HCT116 (cell line): ENCODE data around the gene TMEM132C. TPM values are rescaled to one million over a fixed set of nuclear protein-coding genes. Genes with fewer than 3 reads are reported as not detected.

Experiments
- ATAC-seq: fragments of 200-7000 bp; cut with Tn5 transposase; 2 replicates; pipeline ENCODE4 v1.9.1; 2020; ENCODE audit warnings: mild to moderate bottlenecking, moderate library complexity
- BruUV-seq: library from RNA; stranded (reverse); fragments of 400-500 nt; replicated peaks from 2 replicates; lab custom pipeline; 2021; lab: Mats Ljungman, UMichigan
- CTCF ChIA-PET: fragments of 300-600 bp; sonication (Branson Sonifier 250); formaldehyde crosslinking; loops from one replicate; lab custom pipeline; 2021; ENCODE audit warnings: antibody characterized with exemption; lab: Charles Lee
- POLR2A ChIA-PET: fragments of 300-600, 350-600 bp; sonication (Branson Sonifier 250); formaldehyde crosslinking; loops from one replicate; lab custom pipeline; 2021; ENCODE audit warnings: antibody characterized with exemption; lab: Charles Lee
- RAD21 ChIA-PET, 2 experiments: fragments of 300-600 bp; sonication (Branson Sonifier 250); formaldehyde crosslinking; loops; one replicate each; lab custom pipeline; 2023; ENCODE audit warnings: low total read pairs in 2 of 2; ENCODE audit not compliant: uncharacterized antibody in 2 of 2, unreplicated experiment in 2 of 2, low non-redundant PET in 1 of 2; lab: Charles Lee
- DNase-seq: peaks from one replicate; pipeline ENCODE4 v3.0.0-alpha.2; 2010; ENCODE audit warnings: low read depth, low spot score
- H2AFZ ChIP-seq: fragments of 200-600 bp; shearing (Covaris generic), sonication (generic); 2 replicates; pipeline ENCODE4 v1.6.1; 2017; ENCODE audit warnings: low read depth, mixed run types, mixed read lengths, antibody characterized with exemption, low read length; ENCODE audit not compliant: poor library complexity, severe bottlenecking
- H3K27ac ChIP-seq: 2 replicates; pipeline ENCODE4 v1.5.1; 2012; ENCODE audit warnings: low read depth, low read length
- H3K27me3 ChIP-seq: fragments of 200-600 bp; sonication (generic); 2 replicates; pipeline ENCODE4 v1.6.1; 2016; ENCODE audit warnings: mixed run types, low read length, mixed read lengths; ENCODE audit not compliant: insufficient read depth
- H3K36me3 ChIP-seq, 2 experiments: fragments of 200-500 bp in 1 of 2; fragments of 200-600 bp in 1 of 2; sonication (Bioruptor generic) in 1 of 2; sonication (generic) in 1 of 2; 2 replicates each; pipeline versions ENCODE4 v1.5.1 to v1.6.1; 2014 to 2016; ENCODE audit warnings: low read length in 2 of 2, inconsistent platforms in 1 of 2, mixed read lengths in 1 of 2, mixed run types in 1 of 2; ENCODE audit not compliant: insufficient read depth in 2 of 2, control insufficient read depth in 1 of 2
- H3K4me1 ChIP-seq, 2 experiments: fragments of 200-600 bp in 1 of 2; sonication (generic) in 1 of 2; 2 replicates each; pipeline versions ENCODE4 v1.5.1 to v1.6.1; 2012 to 2017; ENCODE audit warnings: low read length in 2 of 2, inconsistent platforms in 1 of 2, mild to moderate bottlenecking in 1 of 2, mixed read lengths in 1 of 2, mixed run types in 1 of 2, moderate library complexity in 1 of 2; ENCODE audit not compliant: insufficient read depth in 2 of 2, control insufficient read depth in 1 of 2
- H3K4me2 ChIP-seq: fragments of 200-600 bp; sonication (generic); 2 replicates; pipeline ENCODE4 v1.6.1; 2017; ENCODE audit warnings: mixed run types, low read length, mixed read lengths
- H3K4me3 ChIP-seq, 2 experiments: fragments of 200-600 bp in 1 of 2; sonication (generic) in 1 of 2; replicated peaks in 1 of 2; 2 replicates each; pipeline ENCODE4 v1.5.1; 2011 to 2016; ENCODE audit warnings: low read length in 2 of 2, control low read depth in 1 of 2, low read depth in 1 of 2, mild to moderate bottlenecking in 1 of 2, mixed read lengths in 1 of 2, mixed run types in 1 of 2
- H3K79me2 ChIP-seq: fragments of 200-600 bp; sonication (generic); 2 replicates; pipeline ENCODE4 v1.6.1; 2017; ENCODE audit warnings: mild to moderate bottlenecking, mixed run types, low read length, moderate library complexity, mixed read lengths; ENCODE audit not compliant: insufficient read depth
- H3K9ac ChIP-seq: fragments of 200-600 bp; sonication (generic); 2 replicates; pipeline ENCODE4 v1.6.1; 2016; ENCODE audit warnings: low read length, mixed read lengths
- H3K9me2 ChIP-seq: fragments of 200-600 bp; sonication (generic), shearing (Covaris generic); 2 replicates; pipeline ENCODE4 v1.6.1; 2017; ENCODE audit warnings: mixed run types, mild to moderate bottlenecking, moderate library complexity; ENCODE audit not compliant: insufficient read depth
- H3K9me3 ChIP-seq, 2 experiments: fragments of 200-500 bp in 1 of 2; fragments of 200-600 bp in 1 of 2; sonication (Bioruptor generic) in 1 of 2; sonication (generic) in 1 of 2; 2 replicates each; pipeline ENCODE4 v1.6.1; 2014 to 2017; ENCODE audit warnings: low read length in 2 of 2, mixed read lengths in 2 of 2, inconsistent platforms in 1 of 2, low read depth in 1 of 2, mild to moderate bottlenecking in 1 of 2, mixed run types in 1 of 2, moderate library complexity in 1 of 2; ENCODE audit not compliant: control insufficient read depth in 1 of 2, insufficient read depth in 1 of 2
- H4K20me1 ChIP-seq: fragments of 200-600 bp; sonication (generic), shearing (Covaris generic); 2 replicates; pipeline ENCODE4 v1.6.1; 2017; ENCODE audit warnings: mixed run types, mild to moderate bottlenecking, moderate library complexity; ENCODE audit not compliant: insufficient read depth
- ELF1 ChIP-seq: IDR thresholded peaks from 2 replicates; pipeline ENCODE4 v1.6.1; 2012; ENCODE audit warnings: low read depth, borderline replicate concordance
- JUND ChIP-seq: IDR thresholded peaks from 2 replicates; pipeline ENCODE4 v1.6.1; 2012
- SIN3A ChIP-seq: IDR thresholded peaks from 2 replicates; pipeline ENCODE4 v1.6.1; 2012; ENCODE audit warnings: low read depth
- SP1 ChIP-seq: IDR thresholded peaks from 2 replicates; pipeline ENCODE4 v1.6.1; 2012; ENCODE audit warnings: low read depth
- TCF7L2 ChIP-seq: IDR thresholded peaks from 2 replicates; pipeline ENCODE4 v1.7.0; 2011; ENCODE audit warnings: borderline replicate concordance, inconsistent platforms; ENCODE audit not compliant: insufficient read depth, insufficient read length; ENCODE audit errors: extremely low read depth
- ZNF274 ChIP-seq: fragments of 200-500 bp; sonication (Bioruptor generic); IDR thresholded peaks from 2 replicates; pipeline ENCODE4 v1.6.1; 2014; ENCODE audit warnings: mild to moderate bottlenecking, low read depth, low read length, inconsistent platforms
- intact Hi-C: fragments of 100-400 bp; cut with micrococcal nuclease; formaldehyde crosslinking; loops from 2 replicates; pipeline ENCODE4 v1.10.0; 2022
- total RNA-seq: library from RNA; stranded (reverse); gene quantifications from one replicate; pipeline ENCODE4 v1.2.1, GENCODE V29; 2021; ENCODE audit not compliant: unreplicated experiment
- TF ChIP-seq, protein P1 (sequence below), 3 experiments: fragments of 200-600 bp in 1 of 3; sonication (generic) in 1 of 3; IDR thresholded peaks in 2 of 3; conservative IDR thresholded peaks in 1 of 3; 2 replicates each; pipeline ENCODE4 v1.5.1; 2012 to 2017; ENCODE audit warnings: low read depth in 2 of 3, low read length in 2 of 3, antibody characterized with exemption in 1 of 3, borderline replicate concordance in 1 of 3, control low read depth in 1 of 3, mild to moderate bottlenecking in 1 of 3, mixed read lengths in 1 of 3, mixed run types in 1 of 3, moderate library complexity in 1 of 3; ENCODE audit not compliant: insufficient read depth in 1 of 3
- TF ChIP-seq, protein P2 (sequence below): IDR thresholded peaks from 2 replicates; pipeline ENCODE4 v1.6.1; 2012
- TF ChIP-seq, protein P3 (sequence below): IDR thresholded peaks from 2 replicates; pipeline ENCODE4 v1.6.1; 2011; ENCODE audit warnings: mild to moderate bottlenecking, low read length, moderate library complexity; ENCODE audit not compliant: insufficient replicate concordance; ENCODE audit errors: extremely low read depth

Gene TMEM132C
- total RNA-seq, 1 experiment from 2014 or later = not detected

GRCh38 chr12:128288896-128289295, 21.9 kb downstream of the TMEM132C start:
- Histone ChIP-seq H3K9me3 (peaks cover 6 to 11% of the 10 kb centered on the region in 2 experiments; a peak in 2 of 4 replicates), H3K9me2 (no peaks in the 10 kb centered on the region), H3K27me3 (no peaks in the 10 kb centered on the region), H2AFZ (no peak overlapping the region), H4K20me1 (no peaks in the 10 kb centered on the region), H3K4me3 (no peak overlapping the region), H3K4me2 (no peak overlapping the region), H3K27ac (no peak overlapping the region), H3K36me3 (no peaks in the 10 kb centered on the region), H3K4me1 (no peaks in the 10 kb centered on the region)
- ATAC-seq (no peak), DNase-seq (no peak)
- ChIA-PET RAD21 (no interaction called here), CTCF (no interaction called here), POLR2A (no interaction called here)
- intact Hi-C loops = no loop called here
- BruUV-seq = no TSS peak
- TF ChIP-seq JUND (no peak), ZNF274 (no peak), SP1 (no peak), ELF1 (no peak), SIN3A (no peak), TCF7L2 (no peak)
- TF ChIP-seq, protein P1, sequence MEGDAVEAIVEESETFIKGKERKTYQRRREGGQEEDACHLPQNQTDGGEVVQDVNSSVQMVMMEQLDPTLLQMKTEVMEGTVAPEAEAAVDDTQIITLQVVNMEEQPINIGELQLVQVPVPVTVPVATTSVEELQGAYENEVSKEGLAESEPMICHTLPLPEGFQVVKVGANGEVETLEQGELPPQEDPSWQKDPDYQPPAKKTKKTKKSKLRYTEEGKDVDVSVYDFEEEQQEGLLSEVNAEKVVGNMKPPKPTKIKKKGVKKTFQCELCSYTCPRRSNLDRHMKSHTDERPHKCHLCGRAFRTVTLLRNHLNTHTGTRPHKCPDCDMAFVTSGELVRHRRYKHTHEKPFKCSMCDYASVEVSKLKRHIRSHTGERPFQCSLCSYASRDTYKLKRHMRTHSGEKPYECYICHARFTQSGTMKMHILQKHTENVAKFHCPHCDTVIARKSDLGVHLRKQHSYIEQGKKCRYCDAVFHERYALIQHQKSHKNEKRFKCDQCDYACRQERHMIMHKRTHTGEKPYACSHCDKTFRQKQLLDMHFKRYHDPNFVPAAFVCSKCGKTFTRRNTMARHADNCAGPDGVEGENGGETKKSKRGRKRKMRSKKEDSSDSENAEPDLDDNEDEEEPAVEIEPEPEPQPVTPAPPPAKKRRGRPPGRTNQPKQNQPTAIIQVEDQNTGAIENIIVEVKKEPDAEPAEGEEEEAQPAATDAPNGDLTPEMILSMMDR (IDR thresholded peaks at IDR 0.05 in 2 of 3, conservative IDR thresholded peaks at IDR 0.05 in 1 of 3; ENCODE audit: borderline replicate concordance in 1 of 3, insufficient read depth in 1 of 3, low read depth in 2 of 3, low read length in 2 of 3) = no peak
- TF ChIP-seq, protein P2, sequence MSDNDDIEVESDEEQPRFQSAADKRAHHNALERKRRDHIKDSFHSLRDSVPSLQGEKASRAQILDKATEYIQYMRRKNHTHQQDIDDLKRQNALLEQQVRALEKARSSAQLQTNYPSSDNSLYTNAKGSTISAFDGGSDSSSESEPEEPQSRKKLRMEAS = no peak
- TF ChIP-seq, protein P3, sequence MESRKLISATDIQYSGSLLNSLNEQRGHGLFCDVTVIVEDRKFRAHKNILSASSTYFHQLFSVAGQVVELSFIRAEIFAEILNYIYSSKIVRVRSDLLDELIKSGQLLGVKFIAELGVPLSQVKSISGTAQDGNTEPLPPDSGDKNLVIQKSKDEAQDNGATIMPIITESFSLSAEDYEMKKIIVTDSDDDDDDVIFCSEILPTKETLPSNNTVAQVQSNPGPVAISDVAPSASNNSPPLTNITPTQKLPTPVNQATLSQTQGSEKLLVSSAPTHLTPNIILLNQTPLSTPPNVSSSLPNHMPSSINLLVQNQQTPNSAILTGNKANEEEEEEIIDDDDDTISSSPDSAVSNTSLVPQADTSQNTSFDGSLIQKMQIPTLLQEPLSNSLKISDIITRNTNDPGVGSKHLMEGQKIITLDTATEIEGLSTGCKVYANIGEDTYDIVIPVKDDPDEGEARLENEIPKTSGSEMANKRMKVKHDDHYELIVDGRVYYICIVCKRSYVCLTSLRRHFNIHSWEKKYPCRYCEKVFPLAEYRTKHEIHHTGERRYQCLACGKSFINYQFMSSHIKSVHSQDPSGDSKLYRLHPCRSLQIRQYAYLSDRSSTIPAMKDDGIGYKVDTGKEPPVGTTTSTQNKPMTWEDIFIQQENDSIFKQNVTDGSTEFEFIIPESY = no peak
- TF ChIP-seq, all 23 proteins: peak for 0
- Histone ChIP-seq H3K79me2 (no peaks in the 10 kb centered on the region), H3K9ac (no peak overlapping the region)
